ENCODE data around the gene GFRAL. TPM values are rescaled to one million over a fixed set of nuclear protein-coding genes. Genes with fewer than 3 reads are reported as not detected.

Gene GFRAL
- total RNA-seq, 1 experiment from 2014 or later, result not detected

DNA sequence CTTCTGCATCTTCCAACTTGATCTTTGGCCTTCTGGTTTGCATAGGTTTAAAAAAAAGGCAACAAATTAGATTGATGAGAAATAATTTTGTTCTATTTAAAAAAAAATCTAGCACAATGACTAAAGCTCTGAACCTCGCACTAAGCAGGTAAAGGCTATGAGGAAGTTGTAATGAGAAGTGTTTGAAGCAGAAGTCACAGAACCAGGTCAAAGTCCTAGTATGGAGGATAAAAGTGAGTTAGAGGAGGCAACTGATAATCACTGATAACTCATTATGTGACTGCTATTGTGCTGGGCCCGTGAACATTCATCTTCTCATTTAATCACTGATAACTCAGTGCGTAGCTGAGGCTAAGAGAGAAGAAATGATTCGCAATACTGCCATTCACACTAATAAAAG, 46.1 kb upstream of the GFRAL start:
- TF ChIP-seq, protein P1, sequence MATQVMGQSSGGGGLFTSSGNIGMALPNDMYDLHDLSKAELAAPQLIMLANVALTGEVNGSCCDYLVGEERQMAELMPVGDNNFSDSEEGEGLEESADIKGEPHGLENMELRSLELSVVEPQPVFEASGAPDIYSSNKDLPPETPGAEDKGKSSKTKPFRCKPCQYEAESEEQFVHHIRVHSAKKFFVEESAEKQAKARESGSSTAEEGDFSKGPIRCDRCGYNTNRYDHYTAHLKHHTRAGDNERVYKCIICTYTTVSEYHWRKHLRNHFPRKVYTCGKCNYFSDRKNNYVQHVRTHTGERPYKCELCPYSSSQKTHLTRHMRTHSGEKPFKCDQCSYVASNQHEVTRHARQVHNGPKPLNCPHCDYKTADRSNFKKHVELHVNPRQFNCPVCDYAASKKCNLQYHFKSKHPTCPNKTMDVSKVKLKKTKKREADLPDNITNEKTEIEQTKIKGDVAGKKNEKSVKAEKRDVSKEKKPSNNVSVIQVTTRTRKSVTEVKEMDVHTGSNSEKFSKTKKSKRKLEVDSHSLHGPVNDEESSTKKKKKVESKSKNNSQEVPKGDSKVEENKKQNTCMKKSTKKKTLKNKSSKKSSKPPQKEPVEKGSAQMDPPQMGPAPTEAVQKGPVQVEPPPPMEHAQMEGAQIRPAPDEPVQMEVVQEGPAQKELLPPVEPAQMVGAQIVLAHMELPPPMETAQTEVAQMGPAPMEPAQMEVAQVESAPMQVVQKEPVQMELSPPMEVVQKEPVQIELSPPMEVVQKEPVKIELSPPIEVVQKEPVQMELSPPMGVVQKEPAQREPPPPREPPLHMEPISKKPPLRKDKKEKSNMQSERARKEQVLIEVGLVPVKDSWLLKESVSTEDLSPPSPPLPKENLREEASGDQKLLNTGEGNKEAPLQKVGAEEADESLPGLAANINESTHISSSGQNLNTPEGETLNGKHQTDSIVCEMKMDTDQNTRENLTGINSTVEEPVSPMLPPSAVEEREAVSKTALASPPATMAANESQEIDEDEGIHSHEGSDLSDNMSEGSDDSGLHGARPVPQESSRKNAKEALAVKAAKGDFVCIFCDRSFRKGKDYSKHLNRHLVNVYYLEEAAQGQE (IDR thresholded peaks at IDR 0.05; ENCODE audit: insufficient read depth in 1 of 2, low read depth in 2 of 2, low read length in 1 of 2), result no peak
- TF ChIP-seq TCF7L2 (IDR thresholded peaks at IDR 0.05; ENCODE audit: low read depth, low read length), result no peak
- TF ChIP-seq, protein P2, sequence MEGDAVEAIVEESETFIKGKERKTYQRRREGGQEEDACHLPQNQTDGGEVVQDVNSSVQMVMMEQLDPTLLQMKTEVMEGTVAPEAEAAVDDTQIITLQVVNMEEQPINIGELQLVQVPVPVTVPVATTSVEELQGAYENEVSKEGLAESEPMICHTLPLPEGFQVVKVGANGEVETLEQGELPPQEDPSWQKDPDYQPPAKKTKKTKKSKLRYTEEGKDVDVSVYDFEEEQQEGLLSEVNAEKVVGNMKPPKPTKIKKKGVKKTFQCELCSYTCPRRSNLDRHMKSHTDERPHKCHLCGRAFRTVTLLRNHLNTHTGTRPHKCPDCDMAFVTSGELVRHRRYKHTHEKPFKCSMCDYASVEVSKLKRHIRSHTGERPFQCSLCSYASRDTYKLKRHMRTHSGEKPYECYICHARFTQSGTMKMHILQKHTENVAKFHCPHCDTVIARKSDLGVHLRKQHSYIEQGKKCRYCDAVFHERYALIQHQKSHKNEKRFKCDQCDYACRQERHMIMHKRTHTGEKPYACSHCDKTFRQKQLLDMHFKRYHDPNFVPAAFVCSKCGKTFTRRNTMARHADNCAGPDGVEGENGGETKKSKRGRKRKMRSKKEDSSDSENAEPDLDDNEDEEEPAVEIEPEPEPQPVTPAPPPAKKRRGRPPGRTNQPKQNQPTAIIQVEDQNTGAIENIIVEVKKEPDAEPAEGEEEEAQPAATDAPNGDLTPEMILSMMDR (IDR thresholded peaks at IDR 0.05), result no peak
- TF ChIP-seq POLR2AphosphoS5 (IDR thresholded peaks at IDR 0.05; ENCODE audit: low read depth, low read length), result no peak
- TF ChIP-seq SIN3A (IDR thresholded peaks at IDR 0.05; ENCODE audit: borderline replicate concordance, insufficient read depth, low read depth, low read length), result no peak
- CTCF ChIA-PET, result no interaction called here
- Histone ChIP-seq H3K36me3 (ENCODE audit: control insufficient read depth, insufficient read depth, low read length) (no peaks in the 10 kb centered on the region), H3K4me1 (ENCODE audit: control insufficient read depth, insufficient read depth, low read length) (peaks cover 13% of the 10 kb centered on the region), H3K9me3 (ENCODE audit: control insufficient read depth, insufficient read depth, low read depth, low read length) (no peaks in the 10 kb centered on the region), H3K27me3 (ENCODE audit: control insufficient read depth, insufficient read depth, low read length) (peaks cover 6% of the 10 kb centered on the region; the same call in 1 of the 2 replicates), H3K27ac (ENCODE audit: low read length) (no peak overlapping the region), H3K4me3 (ENCODE audit: low read depth in 2 of 2, low read length in 2 of 2) (no peak overlapping the region)
- ATAC-seq, result no peak
- intact Hi-C loops (cut with micrococcal nuclease; ENCODE audit: unreplicated experiment) (loop anchor here (2.0 kb wide), 1 partner anchor 164 kb away; no protein-coding TSS in a partner anchor), in situ Hi-C loops (cut with HindIII; ENCODE audit: low pct_unique_long_range_greater_than_20kb, low sequenced_read_pairs) (no loop called here)
- POLR2A ChIA-PET, result no interaction called here
- no peak for DNase-seq (ENCODE audit: low read depth, low spot score)
- BruUV-seq (replicated peaks), result no TSS peak

DNA sequence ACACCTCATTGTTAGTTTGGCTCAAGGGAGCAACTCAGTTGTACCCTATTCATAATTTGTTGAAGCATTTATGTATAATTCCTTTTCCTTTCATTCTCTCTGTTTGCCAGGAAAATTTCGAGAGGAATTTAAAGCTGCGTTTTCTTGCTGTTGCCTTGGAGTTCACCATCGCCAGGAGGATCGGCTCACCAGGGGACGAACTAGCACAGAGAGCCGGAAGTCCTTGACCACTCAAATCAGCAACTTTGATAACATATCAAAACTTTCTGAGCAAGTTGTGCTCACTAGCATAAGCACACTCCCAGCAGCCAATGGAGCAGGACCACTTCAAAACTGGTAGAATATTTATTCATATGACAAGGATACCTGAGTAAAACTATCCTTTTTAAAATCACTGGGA, 45.2 kb upstream of the GFRAL start:
- DNase-seq (ENCODE audit: low read depth, low spot score), result no peak
- BruUV-seq (replicated peaks), result no TSS peak
- TF ChIP-seq POLR2AphosphoS5 (IDR thresholded peaks at IDR 0.05; ENCODE audit: low read depth, low read length), result no peak
- TF ChIP-seq SIN3A (IDR thresholded peaks at IDR 0.05; ENCODE audit: borderline replicate concordance, insufficient read depth, low read depth, low read length), result no peak
- TF ChIP-seq TCF7L2 (IDR thresholded peaks at IDR 0.05; ENCODE audit: low read depth, low read length), result no peak
- TF ChIP-seq, protein P1 (IDR thresholded peaks at IDR 0.05; ENCODE audit: insufficient read depth in 1 of 2, low read depth in 2 of 2, low read length in 1 of 2), result no peak
- TF ChIP-seq, protein P2 (IDR thresholded peaks at IDR 0.05), result no peak
- no peak overlapping the region for H3K4me3 ChIP-seq (ENCODE audit: low read depth in 2 of 2, low read length in 2 of 2)
- H3K9me3 ChIP-seq (ENCODE audit: control insufficient read depth, insufficient read depth, low read depth, low read length), result no peaks in the 10 kb centered on the region
- H3K27ac ChIP-seq (ENCODE audit: low read length), result no peak overlapping the region; the same call in 1 of the 2 replicates
- peaks cover 5% of the 10 kb centered on the region for H3K4me1 ChIP-seq (ENCODE audit: control insufficient read depth, insufficient read depth, low read length)
- intact Hi-C loops (cut with micrococcal nuclease; ENCODE audit: unreplicated experiment) (no loop called here), in situ Hi-C loops (cut with HindIII; ENCODE audit: low pct_unique_long_range_greater_than_20kb, low sequenced_read_pairs) (no loop called here)
- no peaks in the 10 kb centered on the region for H3K36me3 ChIP-seq (ENCODE audit: control insufficient read depth, insufficient read depth, low read length)
- H3K27me3 ChIP-seq (ENCODE audit: control insufficient read depth, insufficient read depth, low read length), result peaks cover 3% of the 10 kb centered on the region; the same call in 1 of the 2 replicates
- ChIA-PET POLR2A (no interaction called here), CTCF (interaction anchor here (0.7 kb wide), 1 partner anchor 601 kb away, joined by 4 read pairs; no protein-coding TSS in a partner anchor)
- ATAC-seq, result no peak
